IMR-90 (cell line): ENCODE measurements around the gene CRYGN.

Experiments used
- CTCF ChIP-seq: conservative IDR thresholded peaks from 2 replicates; pipeline ENCODE4 v1.5.1; 2012; ENCODE audit warnings: mild to moderate bottlenecking, low read depth, low read length, improper control_type of control experiment
- FOS ChIP-seq: fragments of 150-350 bp; IDR thresholded peaks from 2 replicates; pipeline ENCODE4 v1.6.1; 2016; ENCODE audit warnings: low read depth, low read length
- POLR2A ChIP-seq: IDR thresholded peaks from 2 replicates; pipeline ENCODE4 v1.6.1; 2012; ENCODE audit warnings: mild to moderate bottlenecking, low read depth, low read length
- RAD21 ChIP-seq: IDR thresholded peaks from 2 replicates; pipeline ENCODE4 v1.6.1; 2012; ENCODE audit warnings: low read length, improper control_type of control experiment

GRCh38 chr7:151387161-151388006 lies 52.6 kb downstream of the CRYGN start:
- TF ChIP-seq CTCF (no peak), FOS (no peak), POLR2A (no peak), RAD21 (no peak)
